Measurements from ENCODE around the gene DMRTC1. TPM values are rescaled to one million over a fixed set of nuclear protein-coding genes. Genes with fewer than 3 reads are reported as not detected.
"Not testable (repeated sequence)": the region's sequence is repeated elsewhere in the genome, so short reads cannot be mapped to it uniquely, and the experiment has no call there.

DMRTC1 gene
- polyA plus RNA-seq, result 1.0 TPM

DNA sequence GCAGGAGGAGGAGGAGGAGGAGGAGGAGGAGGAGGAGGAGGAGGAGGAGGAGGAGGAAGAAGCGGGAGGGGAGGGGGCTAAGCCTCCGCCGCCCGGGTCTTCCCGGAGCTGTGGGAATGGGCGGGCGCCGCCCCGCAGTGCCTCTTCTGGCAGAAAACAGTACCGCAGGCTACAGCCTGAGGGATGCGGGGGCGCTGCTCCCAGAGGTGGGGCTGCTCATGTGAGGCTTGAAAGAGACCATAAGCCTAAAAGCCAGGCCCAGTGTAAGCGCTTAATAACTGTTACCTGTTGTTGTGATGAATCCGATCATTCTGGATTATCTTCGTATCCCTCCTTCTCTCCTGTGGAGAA, at the start of gene DMRTC1:
Gene DMRTC1, minus strand, starts transcription at position 19 of the 351 bp plus-strand sequence. CDS start 68,143 bp downstream, outside the sequence.
- not testable (repeated sequence) for H3K36me3 Mint-ChIP-seq, H3K4me3 Mint-ChIP-seq, H3K27me3 Mint-ChIP-seq, H3K27ac Mint-ChIP-seq, H3K4me1 Mint-ChIP-seq, H3K9me3 Mint-ChIP-seq

GRCh38 chrX:72980894-72981469, 37.3 kb upstream of the DMRTC1 start:
- H3K4me1 Mint-ChIP-seq, result not testable (repeated sequence)

DNA sequence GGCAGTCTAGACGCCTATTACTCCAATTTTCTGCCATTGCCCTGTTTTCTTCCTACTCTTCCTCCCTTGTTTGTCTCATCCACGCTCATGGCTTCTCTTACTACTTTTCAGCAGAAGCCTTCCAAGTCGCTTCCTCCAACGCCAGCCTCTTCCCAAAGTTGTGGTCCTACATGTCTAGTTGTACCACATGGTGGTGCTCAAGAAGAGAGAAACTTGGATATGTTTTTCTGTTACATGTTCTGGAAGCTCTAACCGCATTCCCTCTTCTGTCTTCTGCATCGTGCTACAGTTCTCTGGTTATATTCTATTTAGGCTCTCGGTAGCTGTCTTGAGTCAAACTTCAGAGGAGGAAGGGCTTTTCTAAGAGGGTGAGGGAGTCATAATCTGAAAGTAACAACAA, 31.2 kb upstream of the DMRTC1 start:
- not testable (repeated sequence) for H3K27me3 Mint-ChIP-seq, H3K4me3 Mint-ChIP-seq, H3K36me3 Mint-ChIP-seq, H3K4me1 Mint-ChIP-seq, H3K9me3 Mint-ChIP-seq, H3K27ac Mint-ChIP-seq

More at GRCh38 chrX:72980894-72981469, 37.3 kb upstream of the DMRTC1 start:
- H3K27ac Mint-ChIP-seq, H3K4me3 Mint-ChIP-seq, H3K27me3 Mint-ChIP-seq, H3K36me3 Mint-ChIP-seq: not testable (repeated sequence)
- peaks cover 2 to 17% (median 5%) of the 10 kb centered on the region in 3 donors for H3K9me3 Mint-ChIP-seq

- H3K4me1 Mint-ChIP-seq, H3K9me3 Mint-ChIP-seq, H3K36me3 Mint-ChIP-seq, H3K27ac Mint-ChIP-seq, H3K4me3 Mint-ChIP-seq, H3K27me3 Mint-ChIP-seq: not testable (repeated sequence)
Measured at GRCh38 chrX:72971859-72972258, 28.2 kb upstream of the DMRTC1 start.

DNA sequence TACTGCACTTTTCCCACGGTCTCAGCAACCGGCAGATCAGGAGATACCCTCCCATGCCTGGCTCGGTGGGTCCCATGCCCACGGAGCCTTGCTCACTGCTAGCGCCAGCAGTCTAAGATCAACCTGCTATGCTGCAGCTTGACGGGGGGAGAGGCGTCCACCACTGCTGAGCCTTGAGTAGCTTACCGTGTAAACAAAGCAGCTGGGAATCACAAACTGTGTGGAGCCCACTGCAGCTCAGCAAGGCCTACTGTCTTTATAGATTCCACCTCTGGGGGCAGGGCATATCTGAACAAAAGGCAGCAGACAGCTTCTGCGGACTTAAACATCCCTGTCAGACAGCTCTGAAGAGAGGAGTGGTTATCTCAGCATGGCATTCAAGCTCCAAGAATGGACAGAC, 16.3 kb upstream of the DMRTC1 start:
- not testable (repeated sequence) for H3K4me3 Mint-ChIP-seq, H3K27ac Mint-ChIP-seq, H3K27me3 Mint-ChIP-seq, H3K9me3 Mint-ChIP-seq, H3K4me1 Mint-ChIP-seq, H3K36me3 Mint-ChIP-seq

- H3K27ac Mint-ChIP-seq, H3K27me3 Mint-ChIP-seq, H3K9me3 Mint-ChIP-seq, H3K36me3 Mint-ChIP-seq, H3K4me1 Mint-ChIP-seq, H3K4me3 Mint-ChIP-seq: not testable (repeated sequence)
Measured at GRCh38 chrX:72943035-72943818, 410 bp downstream of the DMRTC1 start.

DNA sequence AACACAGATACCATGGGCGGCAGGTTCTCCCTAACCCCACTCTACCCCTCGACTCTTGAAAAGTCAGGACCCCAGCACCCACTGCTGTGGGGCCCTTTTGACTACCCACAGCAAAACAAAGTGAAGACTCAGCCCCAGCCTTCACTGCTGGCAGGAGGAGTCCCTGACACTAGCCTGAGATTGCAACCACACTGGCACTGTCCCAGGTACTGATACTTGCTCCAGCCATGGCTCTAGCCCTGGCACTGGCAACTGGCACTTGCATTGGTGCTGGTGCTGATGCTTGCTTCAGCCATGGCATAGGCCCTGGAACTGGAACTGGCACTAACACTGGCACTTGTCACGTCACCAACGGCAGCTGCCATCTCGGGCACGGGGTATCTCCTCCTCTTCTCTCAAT, 1.4 kb downstream of the DMRTC1 start:
- not testable (repeated sequence) for H3K4me1 Mint-ChIP-seq, H3K4me3 Mint-ChIP-seq, H3K9me3 Mint-ChIP-seq, H3K27me3 Mint-ChIP-seq, H3K36me3 Mint-ChIP-seq, H3K27ac Mint-ChIP-seq

GRCh38 chrX:72937906-72938305, 5.7 kb downstream of the DMRTC1 start, which contains the start of gene FAM236A:
Gene FAM236A, plus strand, starts transcription at chrX:72938206. Its CDS starts 57 bp downstream, at chrX:72938263.
- H3K36me3 Mint-ChIP-seq, H3K9me3 Mint-ChIP-seq, H3K4me1 Mint-ChIP-seq, H3K27ac Mint-ChIP-seq, H3K27me3 Mint-ChIP-seq, H3K4me3 Mint-ChIP-seq: not testable (repeated sequence)

DNA sequence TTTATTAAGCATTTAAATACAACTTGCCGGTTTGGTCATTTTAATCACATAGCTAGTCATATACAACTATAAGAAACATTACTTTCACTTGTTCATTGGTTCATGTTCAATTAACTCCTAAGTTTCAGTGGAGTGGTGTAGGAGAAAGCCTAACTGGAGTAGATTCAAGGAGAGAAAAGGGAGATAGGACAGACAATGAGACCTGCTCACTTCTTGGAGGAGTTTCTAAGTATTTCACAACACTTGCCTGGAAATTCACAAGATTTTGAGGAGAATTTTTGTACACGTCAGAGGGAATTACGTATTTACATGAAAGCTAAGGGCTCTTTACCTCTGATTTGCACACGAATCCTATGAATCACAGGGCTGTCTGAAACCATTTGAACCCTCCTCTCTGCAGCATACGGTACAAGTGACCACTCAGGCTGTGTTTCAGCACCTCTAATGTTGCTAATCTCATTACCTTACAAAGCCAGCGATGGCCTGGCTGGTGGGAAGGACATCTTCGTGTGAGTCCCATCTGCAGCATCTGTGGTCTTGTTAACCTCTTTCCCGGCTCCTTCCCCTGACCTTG, 6.7 kb downstream of the DMRTC1 start:
- H3K27ac Mint-ChIP-seq, H3K36me3 Mint-ChIP-seq, H3K4me1 Mint-ChIP-seq, H3K4me3 Mint-ChIP-seq, H3K9me3 Mint-ChIP-seq, H3K27me3 Mint-ChIP-seq: not testable (repeated sequence)

DNA sequence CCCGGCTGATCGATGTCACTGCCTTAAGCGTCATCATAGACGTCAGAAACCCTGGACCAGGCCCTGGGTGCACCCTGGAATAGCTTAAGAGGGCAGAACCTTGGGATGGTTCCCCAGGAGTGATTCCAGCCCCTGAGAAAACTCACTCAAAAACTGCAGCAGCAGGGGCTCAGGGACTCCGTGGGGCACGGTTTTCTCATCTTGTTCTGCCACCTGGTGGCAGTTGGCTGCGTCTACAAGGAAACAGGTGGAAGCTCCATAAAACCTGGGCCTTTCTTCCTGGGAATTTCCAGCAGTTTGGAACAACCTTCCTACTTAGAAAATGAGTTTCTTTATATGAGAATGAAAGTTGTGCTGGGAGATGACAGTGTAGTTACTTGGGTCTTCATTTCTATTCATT, 7.2 kb downstream of the DMRTC1 start:
- H3K36me3 Mint-ChIP-seq, H3K27ac Mint-ChIP-seq, H3K9me3 Mint-ChIP-seq, H3K4me1 Mint-ChIP-seq, H3K4me3 Mint-ChIP-seq, H3K27me3 Mint-ChIP-seq: not testable (repeated sequence)

DNA sequence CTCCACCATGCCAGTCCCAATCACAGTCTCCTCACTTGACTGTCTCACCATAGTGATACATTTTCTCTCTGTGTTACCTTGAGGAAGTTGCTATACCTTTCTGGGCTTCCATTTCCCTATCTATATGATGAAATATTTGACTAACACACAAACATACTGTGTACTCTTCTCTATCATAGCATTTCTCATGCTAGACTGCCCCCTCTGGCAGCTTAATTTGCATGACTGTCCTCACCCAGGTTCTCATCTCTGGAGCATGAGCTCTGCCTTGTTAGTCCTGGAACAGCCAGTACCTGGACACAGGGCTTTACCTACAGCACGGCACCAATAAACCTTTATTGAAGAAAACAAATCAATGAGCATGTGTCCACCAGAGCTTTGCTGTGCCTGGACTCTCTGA, 11.4 kb downstream of the DMRTC1 start:
- H3K4me3 Mint-ChIP-seq, H3K27me3 Mint-ChIP-seq, H3K27ac Mint-ChIP-seq, H3K4me1 Mint-ChIP-seq, H3K36me3 Mint-ChIP-seq, H3K9me3 Mint-ChIP-seq: not testable (repeated sequence)

GRCh38 chrX:72916096-72916495, 27.5 kb downstream of the DMRTC1 start:
- not testable (repeated sequence) for H3K36me3 Mint-ChIP-seq, H3K27ac Mint-ChIP-seq, H3K4me3 Mint-ChIP-seq, H3K4me1 Mint-ChIP-seq, H3K27me3 Mint-ChIP-seq, H3K9me3 Mint-ChIP-seq

- not testable (repeated sequence) for H3K27ac Mint-ChIP-seq, H3K27me3 Mint-ChIP-seq, H3K4me3 Mint-ChIP-seq, H3K36me3 Mint-ChIP-seq, H3K9me3 Mint-ChIP-seq, H3K4me1 Mint-ChIP-seq
Measured at GRCh38 chrX:72912315-72912714, 31.3 kb downstream of the DMRTC1 start, which contains the start of gene FAM236C. Gene FAM236C, plus strand, starts transcription at chrX:72912615. Its CDS starts 100 bp downstream, at chrX:72912715.

DNA sequence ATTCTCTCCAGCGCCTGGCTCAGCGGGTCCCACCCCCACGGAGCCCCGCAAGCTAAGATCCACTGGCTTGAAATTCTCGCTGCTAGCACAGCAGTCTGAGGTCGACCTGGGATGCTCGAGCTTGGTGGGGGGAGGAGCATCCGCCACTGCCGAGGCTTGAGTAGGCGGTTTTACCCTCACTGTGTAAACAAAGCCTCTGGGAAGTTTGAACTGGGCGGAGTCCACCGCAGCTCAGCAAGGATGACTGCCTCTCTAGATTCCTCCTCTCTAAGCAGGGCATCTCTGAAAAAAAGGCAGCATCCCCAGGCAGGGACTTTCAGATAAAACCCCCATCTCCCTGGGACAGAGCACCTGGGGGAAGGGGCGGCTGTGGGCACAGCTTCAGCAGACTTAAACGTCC, 53.9 kb downstream of the DMRTC1 start:
- not testable (repeated sequence) for H3K4me1 Mint-ChIP-seq, H3K27ac Mint-ChIP-seq, H3K9me3 Mint-ChIP-seq, H3K4me3 Mint-ChIP-seq, H3K27me3 Mint-ChIP-seq, H3K36me3 Mint-ChIP-seq

GRCh38 chrX:72882898-72883297, 60.7 kb downstream of the DMRTC1 start:
- not testable (repeated sequence) for H3K4me1 Mint-ChIP-seq, H3K27me3 Mint-ChIP-seq, H3K4me3 Mint-ChIP-seq, H3K36me3 Mint-ChIP-seq, H3K27ac Mint-ChIP-seq, H3K9me3 Mint-ChIP-seq

- H3K9me3 Mint-ChIP-seq, H3K4me3 Mint-ChIP-seq, H3K27ac Mint-ChIP-seq, H3K36me3 Mint-ChIP-seq, H3K4me1 Mint-ChIP-seq, H3K27me3 Mint-ChIP-seq: not testable (repeated sequence)
Measured at GRCh38 chrX:72837532-72837931, 106.1 kb downstream of the DMRTC1 start.
